GM23248 (cell line): ENCODE results near the gene MUC7.

Experiments
- EZH2 ChIP-seq: fragments of 200-600 bp; sonication (generic); IDR thresholded peaks from 2 replicates; pipeline ENCODE4 v1.6.1; 2018; ENCODE audit warnings: antibody characterized with exemption, mild to moderate bottlenecking; ENCODE audit not compliant: insufficient read depth, poor library complexity, severe bottlenecking
- EZH2phosphoT487 ChIP-seq: fragments of 200-600 bp; sonication (generic); IDR thresholded peaks from 2 replicates; pipeline ENCODE4 v1.6.1; 2018; ENCODE audit warnings: antibody characterized with exemption, moderate library complexity, mild to moderate bottlenecking, low read depth; ENCODE audit not compliant: insufficient read depth

- TF ChIP-seq EZH2 (no peak), EZH2phosphoT487 (no peak)
Observed at GRCh38 chr4:70463335-70463734, 8.7 kb upstream of the MUC7 start.
